DOHH2 (cell line): ENCODE results near the gene PAPLN.

Source experiments
- CTCF ChIP-seq: fragments of 200-600 bp; sonication (generic); IDR thresholded peaks from one replicate; pipeline ENCODE4 v1.5.1; 2014; ENCODE audit warnings: antibody characterized with exemption, mild to moderate bottlenecking, low read depth, low read length; ENCODE audit not compliant: poor library complexity, severe bottlenecking
- EZH2phosphoT487 ChIP-seq: fragments of 200-600 bp; sonication (generic); IDR thresholded peaks from 2 replicates; pipeline ENCODE4 v1.6.1; 2017; ENCODE audit warnings: borderline replicate concordance, mild to moderate bottlenecking, antibody characterized with exemption, low read length, moderate library complexity, mixed read lengths

GRCh38 chr14:73203527-73203926 lies 33.8 kb upstream of the PAPLN start:
- TF ChIP-seq CTCF (no peak), EZH2phosphoT487 (no peak)
